Endothelial cell of umbilical vein (primary cell): Measurements from ENCODE around the gene CORO2B. TPM values are rescaled to one million over a fixed set of nuclear protein-coding genes. Genes with fewer than 3 reads are reported as not detected.

Source experiments
- BruUV-seq: library from RNA; stranded (reverse); fragments of 400-500 nt; replicated peaks from 2 replicates; lab custom pipeline; 2021; lab: Mats Ljungman, UMichigan
- CTCF ChIA-PET: fragments of 300-600, 350-600 bp; sonication (Branson Sonifier 250); formaldehyde crosslinking; loops from one replicate; lab custom pipeline; 2021; ENCODE audit warnings: antibody characterized with exemption, inconsistent platforms; lab: Charles Lee
- POLR2A ChIA-PET: fragments of 300-600, 350-600 bp; sonication (Branson Sonifier 250); formaldehyde crosslinking; loops from one replicate; lab custom pipeline; 2021; ENCODE audit warnings: antibody characterized with exemption, inconsistent platforms; lab: Charles Lee
- DNase-seq: peaks from one replicate; pipeline ENCODE4 v3.0.0-alpha.2; 2011; ENCODE audit warnings: low read depth, low spot score
- FAIRE-seq: peaks from 2 replicates; lab custom pipeline; 2011; peaks lifted over from hg19 to GRCh38; lab: Jason Lieb, UNC
- H2AFZ ChIP-seq: 2 replicates; pipeline ENCODE4 v1.6.0; 2012; ENCODE audit warnings: low read depth, low read length, control low read depth, inconsistent platforms
- H3K27ac ChIP-seq: 2 replicates; pipeline ENCODE4 v1.5.1; 2011; ENCODE audit warnings: low read depth, mild to moderate bottlenecking, control low read depth, low read length, moderate library complexity; ENCODE audit not compliant: insufficient read depth
- H3K27me3 ChIP-seq, 2 experiments: 2 replicates each; pipeline versions ENCODE4 v1.6.0 to v1.6.1; 2011; ENCODE audit warnings: low read length in 2 of 2, mixed read lengths in 1 of 2; ENCODE audit not compliant: control insufficient read depth in 2 of 2, insufficient read depth in 2 of 2
- H3K36me3 ChIP-seq, 2 experiments: 2 replicates in 1 of 2; 3 replicates in 1 of 2; pipeline ENCODE4 v1.5.1; 2011; ENCODE audit warnings: low read length in 2 of 2, mild to moderate bottlenecking in 1 of 2, moderate library complexity in 1 of 2; ENCODE audit not compliant: control insufficient read depth in 2 of 2, insufficient read depth in 2 of 2; ENCODE audit errors: extremely low read depth in 1 of 2
- H3K4me1 ChIP-seq: 3 replicates; pipeline ENCODE4 v1.5.1; 2011; ENCODE audit warnings: mild to moderate bottlenecking, low read length; ENCODE audit not compliant: control insufficient read depth, insufficient read depth; ENCODE audit errors: extremely low read depth
- H3K4me2 ChIP-seq: 2 replicates; pipeline ENCODE4 v1.6.1; 2011; ENCODE audit warnings: low read length, control low read depth, mixed read lengths; ENCODE audit not compliant: insufficient read depth
- H3K4me3 ChIP-seq, 3 experiments: fragments of 200-600 bp in 1 of 3; sonication (generic), shearing (Covaris generic) in 1 of 3; replicated peaks in 1 of 3; 2 replicates each; pipeline ENCODE4 v1.5.1; 2011 to 2016; ENCODE audit warnings: control low read depth in 3 of 3, low read length in 3 of 3, mild to moderate bottlenecking in 2 of 3, inconsistent platforms in 1 of 3, low read depth in 1 of 3, moderate library complexity in 1 of 3; ENCODE audit not compliant: insufficient read depth in 1 of 3
- H3K79me2 ChIP-seq: 2 replicates; pipeline ENCODE4 v1.6.0; 2012; ENCODE audit warnings: low read length, inconsistent platforms; ENCODE audit not compliant: control insufficient read depth, insufficient read depth
- H3K9ac ChIP-seq: replicated peaks from 2 replicates; pipeline ENCODE3; 2011; ENCODE audit warnings: low read length, control low read depth; ENCODE audit not compliant: insufficient read depth; ENCODE audit errors: extremely low read depth
- H3K9me1 ChIP-seq: replicated peaks from 3 replicates; pipeline ENCODE4 v1.6.0; 2011; ENCODE audit warnings: mild to moderate bottlenecking, low read length; ENCODE audit not compliant: control insufficient read depth, insufficient read depth; ENCODE audit errors: extremely low read depth
- H3K9me3 ChIP-seq: replicated peaks from 2 replicates; pipeline ENCODE4 v1.5.1; 2012; ENCODE audit warnings: low read length, inconsistent platforms; ENCODE audit not compliant: control insufficient read depth, insufficient read depth
- H4K20me1 ChIP-seq: replicated peaks from 2 replicates; pipeline ENCODE3; 2011; ENCODE audit warnings: mild to moderate bottlenecking, low read length; ENCODE audit not compliant: control insufficient read depth, insufficient read depth; ENCODE audit errors: extremely low read depth
- CTCF ChIP-seq, 2 donors: IDR thresholded peaks; 1 replicate in 1 of 2; 2 replicates in 1 of 2; pipeline ENCODE4 v1.5.1; 2011; ENCODE audit warnings: low read length in 2 of 2, mild to moderate bottlenecking in 2 of 2, moderate library complexity in 2 of 2, control low read depth in 1 of 2, inconsistent platforms in 1 of 2, low read depth in 1 of 2; ENCODE audit not compliant: insufficient read depth in 1 of 2; ENCODE audit errors: extremely low read depth in 1 of 2
- EZH2 ChIP-seq: IDR thresholded peaks from 2 replicates; pipeline ENCODE4 v1.6.1; 2012; ENCODE audit warnings: borderline replicate concordance, low read depth, mild to moderate bottlenecking, moderate library complexity, low read length, inconsistent platforms; ENCODE audit not compliant: severe bottlenecking
- FOS ChIP-seq: IDR thresholded peaks from 2 replicates; pipeline ENCODE4 v1.6.1; 2011; ENCODE audit warnings: mild to moderate bottlenecking, low read length, moderate library complexity, borderline replicate concordance; ENCODE audit not compliant: insufficient read depth
- GATA2 ChIP-seq: IDR thresholded peaks from 2 replicates; pipeline ENCODE4 v1.7.0; 2011; ENCODE audit warnings: low read depth, mild to moderate bottlenecking, moderate library complexity, mixed read lengths, low read length; ENCODE audit not compliant: insufficient read length, insufficient read depth
- JUN ChIP-seq: IDR thresholded peaks from 2 replicates; pipeline ENCODE4 v1.6.1; 2011; ENCODE audit warnings: borderline replicate concordance, low read depth; ENCODE audit not compliant: insufficient read length, insufficient read depth
- MAX ChIP-seq: IDR thresholded peaks from 2 replicates; pipeline ENCODE4 v1.6.1; 2011; ENCODE audit not compliant: insufficient read depth, insufficient read length
- MYC ChIP-seq: IDR thresholded peaks from one replicate; pipeline ENCODE4 v1.6.1; 2011; ENCODE audit warnings: mild to moderate bottlenecking, low read depth, low read length
- POLR2A ChIP-seq: IDR thresholded peaks from 2 replicates; pipeline ENCODE4 v1.6.1; 2012; ENCODE audit warnings: low read depth, mild to moderate bottlenecking, control low read depth, low read length
- POLR2AphosphoS5 ChIP-seq: IDR thresholded peaks from 2 replicates; pipeline ENCODE4 v1.6.1; 2012; ENCODE audit warnings: low read depth, mild to moderate bottlenecking, control low read depth, low read length, moderate library complexity; ENCODE audit not compliant: insufficient read depth
- dilution Hi-C: fragments of 300-500 bp; cut with MboI; formaldehyde crosslinking; loops from one replicate; pipeline ENCODE4 v1.15.0; 2019; ENCODE audit warnings: low sequenced_read_pairs; ENCODE audit not compliant: extremely low pct_ligation_motif_present
- intact Hi-C: fragments of 100-400 bp; cut with micrococcal nuclease; formaldehyde crosslinking; loops from one replicate; pipeline ENCODE4 v1.10.0; 2022
- polyA plus RNA-seq, 4 experiments: library from polyadenylated mRNA; depleted of rRNA in 3 of 4; stranded (reverse) in 3 of 4; unstranded in 1 of 4; fragments of >200 nt; gene quantifications; 2 replicates each; pipeline versions ENCODE4 v1.2.1 to v1.2.3, GENCODE V29; 2011 to 2012; ENCODE audit warnings: missing spikeins in 1 of 4
- total RNA-seq: library from RNA; stranded (reverse); gene quantifications from 2 replicates; pipeline ENCODE4 v1.2.3, GENCODE V29; 2021

The CORO2B gene
- total and polyA plus RNA-seq, 2 donors (not counting 3 experiments of a cell fraction or from before 2014, with no cell fraction given), result 2.4 to 3.7 TPM

GRCh38 chr15:68658151-68658550 lies 79.4 kb downstream of the CORO2B start:
- ChIA-PET POLR2A (no interaction called here), CTCF (interaction anchor here (0.8 to 2.0 kb wide), 10 partner anchors 8 to 267 kb away, joined by 3 to 13 read pairs (median 4); no protein-coding TSS in a partner anchor)
- H4K20me1 ChIP-seq, result no peaks in the 10 kb centered on the region
- H3K9me3 ChIP-seq, result no peaks in the 10 kb centered on the region
- intact Hi-C loops, result no loop called here
- H2AFZ ChIP-seq, result no peak overlapping the region
- no peak for FAIRE-seq
- H3K27me3 ChIP-seq, result peaks cover 0 to 3% of the 10 kb centered on the region in 2 experiments
- no peak overlapping the region for H3K4me3 ChIP-seq
- H3K36me3 ChIP-seq, result no peaks in the 10 kb centered on the region
- dilution Hi-C loops, result no loop called here
- H3K9me1 ChIP-seq, result no peaks in the 10 kb centered on the region
- no peaks in the 10 kb centered on the region for H3K4me1 ChIP-seq
- DNase-seq, result no peak
- no peak overlapping the region for H3K27ac ChIP-seq
- no peaks in the 10 kb centered on the region for H3K79me2 ChIP-seq
- TF ChIP-seq CTCF (IDR thresholded peaks at IDR 0.05; ENCODE audit: extremely low read depth in 1 of 2, insufficient read depth in 1 of 2, low read depth in 1 of 2, low read length in 2 of 2), result no peak
- no peak for TF ChIP-seq FOS
- TF ChIP-seq JUN, result no peak
- no peak for TF ChIP-seq EZH2
- TF ChIP-seq MAX, result no peak
- TF ChIP-seq POLR2A, result no peak
- TF ChIP-seq POLR2AphosphoS5, result no peak
- no peak for TF ChIP-seq GATA2
- no peak for TF ChIP-seq MYC
- H3K9ac ChIP-seq, result no peak overlapping the region
- no peak overlapping the region for H3K4me2 ChIP-seq
- BruUV-seq, result no TSS peak
